ENCODE data around the gene PSG7.
"Not testable (repeated sequence)": the region's sequence is repeated elsewhere in the genome, so short reads cannot be mapped to it uniquely, and the experiment has no call there.

DNA sequence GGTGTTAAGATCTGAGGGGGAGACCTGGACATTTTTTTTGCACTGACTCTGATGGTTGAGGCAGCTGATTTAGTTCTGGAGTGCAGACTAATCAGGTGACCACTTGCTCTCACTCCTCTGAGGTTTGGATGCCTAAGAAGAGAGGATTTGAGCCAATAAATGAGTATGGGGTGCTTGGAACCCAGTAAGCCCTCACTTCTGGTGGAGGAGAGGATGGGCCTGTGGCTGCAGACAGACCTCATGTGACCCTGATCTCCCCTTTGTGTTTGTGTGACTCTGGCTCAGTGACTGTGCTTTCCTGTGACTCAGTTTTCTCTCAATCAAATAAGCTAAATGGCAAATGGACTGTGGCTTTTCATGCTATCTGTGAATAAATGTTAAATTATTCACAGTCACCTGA is 2.8 kb downstream of the PSG7 start:
- not testable (repeated sequence) for TF ChIP-seq FOXM1 (IDR thresholded peaks at IDR 0.05; ENCODE audit: borderline replicate concordance); ZNF384 (IDR thresholded peaks at IDR 0.05); SP1 (IDR thresholded peaks at IDR 0.05); CTBP1 (IDR thresholded peaks at IDR 0.05; ENCODE audit: borderline replicate concordance); HDGF (IDR thresholded peaks at IDR 0.05; ENCODE audit: borderline replicate concordance); L3MBTL2 (conservative IDR thresholded peaks at IDR 0.05)
- TF ChIP-seq, protein P1, sequence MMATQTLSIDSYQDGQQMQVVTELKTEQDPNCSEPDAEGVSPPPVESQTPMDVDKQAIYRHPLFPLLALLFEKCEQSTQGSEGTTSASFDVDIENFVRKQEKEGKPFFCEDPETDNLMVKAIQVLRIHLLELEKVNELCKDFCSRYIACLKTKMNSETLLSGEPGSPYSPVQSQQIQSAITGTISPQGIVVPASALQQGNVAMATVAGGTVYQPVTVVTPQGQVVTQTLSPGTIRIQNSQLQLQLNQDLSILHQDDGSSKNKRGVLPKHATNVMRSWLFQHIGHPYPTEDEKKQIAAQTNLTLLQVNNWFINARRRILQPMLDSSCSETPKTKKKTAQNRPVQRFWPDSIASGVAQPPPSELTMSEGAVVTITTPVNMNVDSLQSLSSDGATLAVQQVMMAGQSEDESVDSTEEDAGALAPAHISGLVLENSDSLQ (IDR thresholded peaks at IDR 0.05), result not testable (repeated sequence)

Measured in HEK293T (cell line).